ENCODE results near the gene HOXA7. TPM values are rescaled to one million over a fixed set of nuclear protein-coding genes. Genes with fewer than 3 reads are reported as not detected.

HOXA7 gene
- total RNA-seq, 1 experiment from 2014 or later: not detected

GRCh38 chr7:27202018-27202861, 45.8 kb upstream of the HOXA7 start:
- ChIA-PET POLR2A (ENCODE audit: unreplicated experiment) (interaction anchor here (0.6 kb wide), 1 partner anchor 722 kb away, joined by 5 read pairs; no protein-coding TSS in a partner anchor), CTCF (no interaction called here)
- BruUV-seq (replicated peaks): no TSS peak
- Histone ChIP-seq H4K20me1 (ENCODE audit: insufficient read depth) (no peaks in the 10 kb centered on the region), H3K4me2 (no peak overlapping the region), H3K79me2 (ENCODE audit: low read depth) (no peaks in the 10 kb centered on the region), H3K9me2 (ENCODE audit: insufficient read depth) (no peaks in the 10 kb centered on the region), H3K27me3 (ENCODE audit: insufficient read depth, low read depth) (peaks cover 19% of the 10 kb centered on the region; the same call in 1 of the 2 replicates), H3K27ac (no peak overlapping the region), H3K4me3 (no peak overlapping the region), H3F3A (ENCODE audit: insufficient read depth, low read depth) (peaks cover 13% of the 10 kb centered on the region; the same call in 1 of the 2 replicates), H2AFZ (no peak overlapping the region), H3K36me3 (ENCODE audit: low read depth) (no peaks in the 10 kb centered on the region), H3K9me3 (ENCODE audit: insufficient read depth, low read depth) (no peaks in the 10 kb centered on the region), H3K4me1 (replicated peaks; ENCODE audit: insufficient read depth) (no peaks in the 10 kb centered on the region)
- TF ChIP-seq EZH2 (IDR thresholded peaks at IDR 0.05; ENCODE audit: low read depth): no peak
- intact Hi-C loops (cut with micrococcal nuclease; ENCODE audit: unreplicated experiment): loop anchor here (5.0 kb wide), 1 partner anchor 460 kb away; the partner anchor contains the start of gene HIBADH
- DNase-seq: no peak

GRCh38 chr7:27201580-27202017, 45.1 kb upstream of the HOXA7 start:
- Histone ChIP-seq H3K4me2 (peak overlapping the region; percentile 92; the same call in 1 of the 2 replicates), H3F3A (ENCODE audit: insufficient read depth, low read depth) (peaks cover 17% of the 10 kb centered on the region; the same call in 1 of the 2 replicates), H2AFZ (no peak overlapping the region), H3K9me3 (ENCODE audit: insufficient read depth, low read depth) (no peaks in the 10 kb centered on the region), H4K20me1 (ENCODE audit: insufficient read depth) (no peaks in the 10 kb centered on the region), H3K27me3 (ENCODE audit: insufficient read depth, low read depth) (peaks cover 19% of the 10 kb centered on the region; the same call in 1 of the 2 replicates), H3K36me3 (ENCODE audit: low read depth) (no peaks in the 10 kb centered on the region), H3K79me2 (ENCODE audit: low read depth) (no peaks in the 10 kb centered on the region), H3K4me1 (replicated peaks; ENCODE audit: insufficient read depth) (no peaks in the 10 kb centered on the region), H3K9me2 (ENCODE audit: insufficient read depth) (no peaks in the 10 kb centered on the region), H3K4me3 (no peak overlapping the region), H3K27ac (no peak overlapping the region)
- ChIA-PET POLR2A (ENCODE audit: unreplicated experiment) (no interaction called here), CTCF (no interaction called here)
- no TSS peak for BruUV-seq (replicated peaks)
- TF ChIP-seq CTCF (conservative IDR thresholded peaks at IDR 0.05): no peak
- no peak for TF ChIP-seq EZH2 (IDR thresholded peaks at IDR 0.05; ENCODE audit: low read depth)
- DNase-seq: no peak
- intact Hi-C loops (cut with micrococcal nuclease; ENCODE audit: unreplicated experiment): loop anchor here (5.0 kb wide), 1 partner anchor 461 kb away; the partner anchor contains the start of gene HIBADH

- peaks cover 19% of the 10 kb centered on the region; the same call in 1 of the 2 replicates for H3F3A ChIP-seq (ENCODE audit: insufficient read depth, low read depth)
- H3K4me3 ChIP-seq: peak overlapping the region; percentile 66
- H2AFZ ChIP-seq: peak overlapping the region; percentile 80
- no peak for DNase-seq
- H3K27me3 ChIP-seq (ENCODE audit: insufficient read depth, low read depth): peaks cover 19% of the 10 kb centered on the region; the same call in 1 of the 2 replicates
- H3K36me3 ChIP-seq (ENCODE audit: low read depth): no peaks in the 10 kb centered on the region
- H4K20me1 ChIP-seq (ENCODE audit: insufficient read depth): no peaks in the 10 kb centered on the region
- no peak overlapping the region for H3K27ac ChIP-seq
- intact Hi-C loops (cut with micrococcal nuclease; ENCODE audit: unreplicated experiment): loop anchor here (1.0 to 5.0 kb wide), 2 partner anchors 375 to 461 kb away; partner anchors contain the start of gene HIBADH
- H3K9me3 ChIP-seq (ENCODE audit: insufficient read depth, low read depth): no peaks in the 10 kb centered on the region
- POLR2A ChIA-PET (ENCODE audit: unreplicated experiment): no interaction called here
- H3K4me2 ChIP-seq: peak overlapping the region; percentile 92
- no peaks in the 10 kb centered on the region for H3K4me1 ChIP-seq (replicated peaks; ENCODE audit: insufficient read depth)
- no TSS peak for BruUV-seq (replicated peaks)
- H3K9me2 ChIP-seq (ENCODE audit: insufficient read depth): no peaks in the 10 kb centered on the region
- H3K79me2 ChIP-seq (ENCODE audit: low read depth): no peaks in the 10 kb centered on the region
- TF ChIP-seq CTCF (conservative IDR thresholded peaks at IDR 0.05) (no peak), EZH2 (IDR thresholded peaks at IDR 0.05; ENCODE audit: low read depth) (no peak)
- CTCF ChIA-PET: interaction anchor here (1.7 kb wide), 1 partner anchor 720 kb away, joined by 9 read pairs; no protein-coding TSS in a partner anchor
These were observed 44.5 kb upstream of the HOXA7 start for GRCh38 chr7:27200761-27201579.
